A673 (cell line): Measurements from ENCODE around the gene LRRN4CL. TPM values are rescaled to one million over a fixed set of nuclear protein-coding genes. Genes with fewer than 3 reads are reported as not detected.

Experiments used
- BruUV-seq: library from RNA; stranded (reverse); fragments of 400-500 nt; replicated peaks from 2 replicates; lab custom pipeline; 2021; lab: Mats Ljungman, UMichigan
- CTCF ChIA-PET: fragments of 300-600 bp; sonication (Branson Sonifier 250); formaldehyde crosslinking; loops from one replicate; lab custom pipeline; 2022; ENCODE audit warnings: antibody characterized with exemption; lab: Charles Lee
- POLR2A ChIA-PET: fragments of 300-600 bp; sonication (Branson Sonifier 250); formaldehyde crosslinking; loops from one replicate; lab custom pipeline; 2022; ENCODE audit warnings: antibody characterized with exemption; ENCODE audit not compliant: low non-redundant PET; lab: Charles Lee
- DNase-seq: peaks from one replicate; pipeline ENCODE4 v3.0.0-alpha.2; 2015; ENCODE audit warnings: low spot score
- H3K27ac ChIP-seq: fragments of 200-600 bp; sonication (generic); 2 replicates; pipeline ENCODE4 v1.5.1; 2016; ENCODE audit warnings: mixed run types, low read depth, mild to moderate bottlenecking, mixed read lengths, antibody characterized with exemption, low read length; ENCODE audit not compliant: poor library complexity, severe bottlenecking
- H3K27me3 ChIP-seq: fragments of 200-600 bp; sonication (generic); replicated peaks from 2 replicates; pipeline ENCODE4 v1.6.1; 2017; ENCODE audit warnings: mixed run types, low read depth, mild to moderate bottlenecking, mixed read lengths, antibody characterized with exemption, low read length; ENCODE audit not compliant: insufficient read depth, poor library complexity
- H3K36me3 ChIP-seq: fragments of 200-600 bp; sonication (generic); 2 replicates; pipeline ENCODE4 v1.6.1; 2016; ENCODE audit warnings: mixed run types, mild to moderate bottlenecking, mixed read lengths, antibody characterized with exemption, low read length; ENCODE audit not compliant: insufficient read depth, poor library complexity, severe bottlenecking
- H3K4me1 ChIP-seq: fragments of 200-600 bp; sonication (generic); 2 replicates; pipeline ENCODE4 v1.6.1; 2017; ENCODE audit warnings: mixed run types, mild to moderate bottlenecking, mixed read lengths, antibody characterized with exemption, low read length; ENCODE audit not compliant: insufficient read depth, poor library complexity, severe bottlenecking
- H3K4me3 ChIP-seq: fragments of 200-600 bp; sonication (generic); 2 replicates; pipeline ENCODE4 v1.5.1; 2016; ENCODE audit warnings: low read depth, mixed run types, mild to moderate bottlenecking, mixed read lengths, low read length; ENCODE audit not compliant: poor library complexity, severe bottlenecking
- H3K9me3 ChIP-seq: fragments of 200-600 bp; sonication (generic); 2 replicates; pipeline ENCODE4 v1.6.1; 2016; ENCODE audit warnings: mixed run types, low read depth, mild to moderate bottlenecking, mixed read lengths, antibody characterized with exemption, low read length; ENCODE audit not compliant: poor library complexity, severe bottlenecking
- EZH2 ChIP-seq: fragments of 200-600 bp; sonication (generic); IDR thresholded peaks from 2 replicates; pipeline ENCODE4 v1.6.1; 2017; ENCODE audit warnings: borderline replicate concordance, low read depth, mild to moderate bottlenecking, mixed read lengths, antibody characterized with exemption, low read length; ENCODE audit not compliant: poor library complexity, severe bottlenecking
- intact Hi-C: fragments of 100-400 bp; cut with micrococcal nuclease; formaldehyde crosslinking; loops from one replicate; pipeline ENCODE4 v1.10.0; 2022; ENCODE audit not compliant: unreplicated experiment
- total RNA-seq: library from RNA; stranded (reverse); gene quantifications from 2 replicates; pipeline ENCODE4 v1.2.3, GENCODE V29; 2021
- TF ChIP-seq, protein P1 (sequence below): fragments of 300-800, 200-600 bp; sonication (generic); conservative IDR thresholded peaks from 2 replicates; pipeline ENCODE4 v1.5.1; 2017; ENCODE audit warnings: low read depth, mild to moderate bottlenecking, antibody characterized with exemption, low read length, moderate library complexity, mixed read lengths

Gene LRRN4CL
- total RNA-seq, 1 experiment from 2014 or later: 0.37 TPM

DNA sequence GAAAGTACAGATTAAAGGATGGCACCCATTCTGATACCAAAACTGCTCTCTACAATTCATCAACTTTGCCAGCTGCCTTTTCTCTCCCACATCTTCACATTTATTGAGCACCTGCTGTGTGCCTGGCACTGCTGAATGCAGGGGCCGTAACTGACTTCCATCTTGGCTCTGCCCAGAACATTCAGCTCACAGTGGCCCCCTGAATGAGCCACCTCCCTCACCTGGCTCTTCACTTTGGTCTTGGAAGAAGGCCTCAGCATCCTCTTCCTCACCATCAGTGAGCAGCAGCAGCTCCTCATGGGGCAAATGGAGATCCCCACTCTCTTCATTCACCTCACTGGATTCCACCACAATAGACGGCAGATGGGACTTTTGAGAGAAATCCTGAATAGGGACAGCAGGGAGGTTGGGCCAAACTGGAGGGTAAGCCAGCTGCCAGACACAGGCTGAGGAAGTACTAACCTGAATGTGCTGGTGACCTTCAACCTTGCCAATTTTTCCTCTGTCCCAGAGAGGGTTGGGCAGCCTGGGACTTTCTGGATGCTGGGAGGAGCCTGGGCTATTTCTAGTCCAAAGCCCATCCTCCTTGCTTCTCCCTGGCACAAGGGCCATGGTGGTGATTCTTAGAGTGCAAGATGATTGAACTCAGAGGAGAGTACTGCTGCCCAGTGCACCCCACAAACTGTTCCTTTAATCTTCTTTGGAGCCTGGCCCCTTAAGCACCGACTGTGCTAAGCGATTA lies 19.7 kb downstream of the LRRN4CL start:
- TF ChIP-seq EZH2: no peak
- TF ChIP-seq, protein P1, sequence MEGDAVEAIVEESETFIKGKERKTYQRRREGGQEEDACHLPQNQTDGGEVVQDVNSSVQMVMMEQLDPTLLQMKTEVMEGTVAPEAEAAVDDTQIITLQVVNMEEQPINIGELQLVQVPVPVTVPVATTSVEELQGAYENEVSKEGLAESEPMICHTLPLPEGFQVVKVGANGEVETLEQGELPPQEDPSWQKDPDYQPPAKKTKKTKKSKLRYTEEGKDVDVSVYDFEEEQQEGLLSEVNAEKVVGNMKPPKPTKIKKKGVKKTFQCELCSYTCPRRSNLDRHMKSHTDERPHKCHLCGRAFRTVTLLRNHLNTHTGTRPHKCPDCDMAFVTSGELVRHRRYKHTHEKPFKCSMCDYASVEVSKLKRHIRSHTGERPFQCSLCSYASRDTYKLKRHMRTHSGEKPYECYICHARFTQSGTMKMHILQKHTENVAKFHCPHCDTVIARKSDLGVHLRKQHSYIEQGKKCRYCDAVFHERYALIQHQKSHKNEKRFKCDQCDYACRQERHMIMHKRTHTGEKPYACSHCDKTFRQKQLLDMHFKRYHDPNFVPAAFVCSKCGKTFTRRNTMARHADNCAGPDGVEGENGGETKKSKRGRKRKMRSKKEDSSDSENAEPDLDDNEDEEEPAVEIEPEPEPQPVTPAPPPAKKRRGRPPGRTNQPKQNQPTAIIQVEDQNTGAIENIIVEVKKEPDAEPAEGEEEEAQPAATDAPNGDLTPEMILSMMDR: no peak
- ChIA-PET POLR2A (interaction anchor here (0.6 to 0.7 kb wide), 2 partner anchors 50 to 67 kb away, joined by 3 read pairs; no protein-coding TSS in a partner anchor), CTCF (no interaction called here)
- Histone ChIP-seq H3K4me3 (no peak overlapping the region), H3K36me3 (peaks cover 41% of the 10 kb centered on the region), H3K4me1 (peaks cover 30% of the 10 kb centered on the region), H3K27me3 (no peaks in the 10 kb centered on the region), H3K27ac (peak overlapping the region; percentile 33), H3K9me3 (no peaks in the 10 kb centered on the region)
- intact Hi-C loops: no loop called here
- no TSS peak for BruUV-seq
- DNase-seq: no peak

DNA sequence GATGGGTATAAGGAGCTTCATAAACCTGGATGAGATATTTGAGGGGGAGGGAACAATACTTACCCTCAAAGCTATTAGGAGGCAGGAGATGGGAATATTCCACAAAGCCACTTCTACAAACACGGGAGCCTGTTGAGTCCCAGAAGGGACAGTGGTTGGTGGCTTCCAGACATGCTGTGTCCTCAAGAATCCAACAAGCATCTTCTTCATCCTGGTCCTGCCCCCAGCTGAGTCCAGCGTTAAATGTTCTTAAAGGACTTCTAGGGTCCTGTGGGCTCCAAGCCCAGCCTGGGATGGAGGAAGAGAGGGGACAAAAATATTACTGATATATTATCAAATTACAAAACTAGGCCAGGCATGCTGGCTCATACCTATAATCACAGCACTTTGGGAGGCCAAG lies 21.9 kb downstream of the LRRN4CL start:
- peaks cover 32% of the 10 kb centered on the region for H3K36me3 ChIP-seq
- intact Hi-C loops: no loop called here
- DNase-seq: no peak
- H3K27ac ChIP-seq: peak overlapping the region; percentile 88
- peak overlapping the region; percentile 91 for H3K4me3 ChIP-seq
- CTCF ChIA-PET: no interaction called here
- H3K9me3 ChIP-seq: no peaks in the 10 kb centered on the region
- BruUV-seq: no TSS peak
- peaks cover 19% of the 10 kb centered on the region for H3K4me1 ChIP-seq
- POLR2A ChIA-PET: interaction anchor here (0.6 kb wide), 1 partner anchor 105 kb away, joined by 7 read pairs; no protein-coding TSS in a partner anchor
- no peak for TF ChIP-seq EZH2
- TF ChIP-seq, protein P1: no peak
- H3K27me3 ChIP-seq: no peaks in the 10 kb centered on the region

DNA sequence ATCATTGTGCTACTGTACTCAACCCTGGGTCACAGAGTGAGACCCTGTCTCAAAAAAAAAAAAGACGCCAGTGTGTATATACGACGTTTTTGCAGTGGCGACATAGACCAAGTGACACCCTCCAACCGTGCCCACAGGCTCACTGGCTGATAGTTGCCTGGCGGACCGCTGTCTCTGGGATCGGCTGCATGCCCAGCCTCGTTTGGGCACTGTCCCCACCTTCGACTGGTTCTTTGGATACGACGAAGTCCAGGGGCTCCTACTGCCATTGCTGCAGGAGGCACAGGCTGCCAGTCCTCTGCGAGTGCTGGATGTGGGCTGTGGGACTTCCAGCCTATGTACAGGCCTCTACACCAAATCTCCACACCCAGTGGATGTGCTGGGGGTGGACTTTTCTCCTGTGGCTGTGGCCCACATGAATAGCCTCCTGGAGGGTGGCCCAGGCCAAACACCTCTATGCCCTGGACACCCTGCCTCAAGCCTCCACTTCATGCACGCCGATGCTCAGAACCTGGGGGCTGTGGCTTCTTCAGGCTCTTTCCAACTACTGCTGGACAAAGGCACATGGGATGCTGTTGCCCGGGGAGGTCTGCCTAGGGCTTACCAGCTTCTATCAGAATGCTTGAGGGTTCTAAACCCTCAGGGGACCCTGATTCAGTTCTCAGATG lies 22.9 kb downstream of the LRRN4CL start:
- no peak for DNase-seq
- no TSS peak for BruUV-seq
- Histone ChIP-seq H3K27me3 (no peaks in the 10 kb centered on the region), H3K9me3 (no peaks in the 10 kb centered on the region), H3K27ac (peak overlapping the region; percentile 88), H3K36me3 (peaks cover 40% of the 10 kb centered on the region), H3K4me3 (peak overlapping the region; percentile 91), H3K4me1 (peaks cover 15% of the 10 kb centered on the region)
- ChIA-PET CTCF (interaction anchor here (0.6 kb wide), 1 partner anchor 65 kb away, joined by 9 read pairs; no protein-coding TSS in a partner anchor), POLR2A (interaction anchor here (0.6 to 1.6 kb wide), 2 partner anchors 88 to 106 kb away, joined by 7 to 13 read pairs; partner anchors contain the start of gene ZBTB3)
- no peak for TF ChIP-seq EZH2
- TF ChIP-seq, protein P1: no peak
- intact Hi-C loops: no loop called here
